Neural cell (in vitro differentiated cells): ENCODE measurements around the gene SP2. TPM values are rescaled to one million over a fixed set of nuclear protein-coding genes. Genes with fewer than 3 reads are reported as not detected.

Experiments
- H2AFZ ChIP-seq: fragments of 200-600, 300-800 bp; sonication (generic), shearing (Covaris generic); 2 replicates; pipeline ENCODE4 v1.6.0; 2014; ENCODE audit warnings: low read depth, mild to moderate bottlenecking, antibody characterized with exemption, low read length, moderate library complexity
- H3F3A ChIP-seq: fragments of 200-600 bp; shearing (Covaris generic); 2 replicates; pipeline ENCODE4 v1.6.1; 2016; ENCODE audit warnings: mild to moderate bottlenecking, moderate library complexity, mixed read lengths, antibody characterized with exemption, low read length; ENCODE audit not compliant: insufficient read depth, poor library complexity, severe bottlenecking
- H3K27ac ChIP-seq: fragments of 200-600, 300-800 bp; sonication (generic), shearing (Covaris generic); 2 replicates; pipeline ENCODE4 v1.5.1; 2014; ENCODE audit warnings: mild to moderate bottlenecking, low read length, moderate library complexity
- H3K27me3 ChIP-seq: fragments of 300-800, 200-600 bp; sonication (generic), shearing (Covaris generic); 2 replicates; pipeline ENCODE4 v1.6.0; 2014; ENCODE audit warnings: mild to moderate bottlenecking, low read depth, low read length, moderate library complexity; ENCODE audit not compliant: insufficient read depth
- H3K36me3 ChIP-seq: fragments of 300-800, 200-600 bp; sonication (generic), shearing (Covaris generic); 2 replicates; pipeline ENCODE4 v1.5.1; 2014; ENCODE audit warnings: mild to moderate bottlenecking, antibody characterized with exemption, low read length, moderate library complexity; ENCODE audit not compliant: insufficient read depth
- H3K4me2 ChIP-seq: fragments of 300-800, 200-600 bp; sonication (generic), shearing (Covaris generic); 2 replicates; pipeline ENCODE4 v1.6.0; 2014; ENCODE audit warnings: mild to moderate bottlenecking, low read length
- H3K4me3 ChIP-seq: fragments of 300-800, 200-600 bp; sonication (generic), shearing (Covaris generic); 2 replicates; pipeline ENCODE4 v1.5.1; 2014; ENCODE audit warnings: mild to moderate bottlenecking, low read length, moderate library complexity
- H3K79me2 ChIP-seq: fragments of 200-600 bp; shearing (Covaris generic); replicated peaks from 2 replicates; pipeline ENCODE4 v1.6.0; 2014; ENCODE audit warnings: mild to moderate bottlenecking, low read length, moderate library complexity; ENCODE audit not compliant: insufficient read depth
- H3K9ac ChIP-seq: fragments of 300-800, 200-600 bp; sonication (generic), shearing (Covaris generic); 2 replicates; pipeline ENCODE4 v1.6.1; 2016; ENCODE audit warnings: mild to moderate bottlenecking, low read length, mixed read lengths
- H3K9me2 ChIP-seq: fragments of 200-600 bp; shearing (Covaris generic); 2 replicates; pipeline ENCODE4 v1.6.1; 2016; ENCODE audit warnings: mild to moderate bottlenecking, low read length, mixed read lengths; ENCODE audit not compliant: insufficient read depth
- H3K9me3 ChIP-seq: fragments of 200-600, 300-800 bp; sonication (generic), shearing (Covaris generic); 2 replicates; pipeline ENCODE4 v1.6.1; 2016; ENCODE audit warnings: mild to moderate bottlenecking, mixed run types, low read length, moderate library complexity, mixed read lengths
- H4K20me1 ChIP-seq: fragments of 200-600 bp; shearing (Covaris generic); 2 replicates; pipeline ENCODE4 v1.6.1; 2016; ENCODE audit warnings: mild to moderate bottlenecking, mixed run types; ENCODE audit not compliant: insufficient read depth
- EP300 ChIP-seq: fragments of 450-650 bp; conservative IDR thresholded peaks from 2 replicates; pipeline ENCODE4 v1.6.1; 2014; ENCODE audit warnings: antibody characterized with exemption, mild to moderate bottlenecking, moderate library complexity; ENCODE audit not compliant: poor library complexity, severe bottlenecking
- EZH2 ChIP-seq: fragments of 200-600, 300-800 bp; shearing (Covaris generic), sonication (generic); IDR thresholded peaks from 2 replicates; pipeline ENCODE4 v1.6.1; 2014; ENCODE audit warnings: antibody characterized with exemption, low read length, borderline replicate concordance, mild to moderate bottlenecking; ENCODE audit not compliant: insufficient read depth, poor library complexity, severe bottlenecking
- MXI1 ChIP-seq: fragments of 450-650 bp; conservative IDR thresholded peaks from 2 replicates; pipeline ENCODE4 v1.6.1; 2014; ENCODE audit warnings: antibody characterized with exemption, mild to moderate bottlenecking; ENCODE audit not compliant: poor library complexity, severe bottlenecking
- POLR2AphosphoS5 ChIP-seq: IDR thresholded peaks from 2 replicates; pipeline ENCODE4 v1.6.1; 2012
- RAD21 ChIP-seq: fragments of 450-650 bp; conservative IDR thresholded peaks from 2 replicates; pipeline ENCODE4 v1.6.1; 2014; ENCODE audit warnings: antibody characterized with exemption, mild to moderate bottlenecking, moderate library complexity
- SMC3 ChIP-seq: fragments of 450-650 bp; conservative IDR thresholded peaks from 2 replicates; pipeline ENCODE4 v1.6.1; 2014; ENCODE audit warnings: antibody characterized with exemption, mild to moderate bottlenecking, moderate library complexity; ENCODE audit not compliant: poor library complexity
- TAF1 ChIP-seq: IDR thresholded peaks from 2 replicates; pipeline ENCODE4 v1.6.1; 2012; ENCODE audit warnings: low read depth
- polyA plus RNA-seq: library from polyadenylated mRNA; depleted of rRNA; stranded (reverse); fragments of >200 nt; gene quantifications from 2 replicates; pipeline ENCODE4 v1.2.3, GENCODE V29; 2014
- TF ChIP-seq, protein P1 (sequence below): IDR thresholded peaks from 2 replicates; pipeline ENCODE4 v1.6.1; 2012; ENCODE audit warnings: borderline replicate concordance
- TF ChIP-seq, protein P2 (sequence below): fragments of 450-650 bp; IDR thresholded peaks from 2 replicates; pipeline ENCODE4 v1.5.1; 2014; ENCODE audit warnings: antibody characterized with exemption, mild to moderate bottlenecking, moderate library complexity; ENCODE audit not compliant: poor library complexity, severe bottlenecking

Gene SP2
- polyA plus RNA-seq, 1 donor from 2014 or later = 0.25 TPM

- Histone ChIP-seq H3K9me2 (no peaks in the 10 kb centered on the region), H3K27me3 (no peaks in the 10 kb centered on the region), H3F3A (no peaks in the 10 kb centered on the region), H3K9ac (no peak overlapping the region), H3K27ac (no peak overlapping the region), H3K79me2 (peaks cover 9% of the 10 kb centered on the region), H3K9me3 (no peaks in the 10 kb centered on the region), H2AFZ (no peak overlapping the region), H3K4me2 (no peak overlapping the region), H3K36me3 (no peaks in the 10 kb centered on the region), H3K4me3 (no peak overlapping the region), H4K20me1 (no peaks in the 10 kb centered on the region)
- TF ChIP-seq MXI1 (no peak), EP300 (no peak), RAD21 (no peak), EZH2 (no peak), POLR2AphosphoS5 (no peak), TAF1 (no peak)
- TF ChIP-seq, protein P1, sequence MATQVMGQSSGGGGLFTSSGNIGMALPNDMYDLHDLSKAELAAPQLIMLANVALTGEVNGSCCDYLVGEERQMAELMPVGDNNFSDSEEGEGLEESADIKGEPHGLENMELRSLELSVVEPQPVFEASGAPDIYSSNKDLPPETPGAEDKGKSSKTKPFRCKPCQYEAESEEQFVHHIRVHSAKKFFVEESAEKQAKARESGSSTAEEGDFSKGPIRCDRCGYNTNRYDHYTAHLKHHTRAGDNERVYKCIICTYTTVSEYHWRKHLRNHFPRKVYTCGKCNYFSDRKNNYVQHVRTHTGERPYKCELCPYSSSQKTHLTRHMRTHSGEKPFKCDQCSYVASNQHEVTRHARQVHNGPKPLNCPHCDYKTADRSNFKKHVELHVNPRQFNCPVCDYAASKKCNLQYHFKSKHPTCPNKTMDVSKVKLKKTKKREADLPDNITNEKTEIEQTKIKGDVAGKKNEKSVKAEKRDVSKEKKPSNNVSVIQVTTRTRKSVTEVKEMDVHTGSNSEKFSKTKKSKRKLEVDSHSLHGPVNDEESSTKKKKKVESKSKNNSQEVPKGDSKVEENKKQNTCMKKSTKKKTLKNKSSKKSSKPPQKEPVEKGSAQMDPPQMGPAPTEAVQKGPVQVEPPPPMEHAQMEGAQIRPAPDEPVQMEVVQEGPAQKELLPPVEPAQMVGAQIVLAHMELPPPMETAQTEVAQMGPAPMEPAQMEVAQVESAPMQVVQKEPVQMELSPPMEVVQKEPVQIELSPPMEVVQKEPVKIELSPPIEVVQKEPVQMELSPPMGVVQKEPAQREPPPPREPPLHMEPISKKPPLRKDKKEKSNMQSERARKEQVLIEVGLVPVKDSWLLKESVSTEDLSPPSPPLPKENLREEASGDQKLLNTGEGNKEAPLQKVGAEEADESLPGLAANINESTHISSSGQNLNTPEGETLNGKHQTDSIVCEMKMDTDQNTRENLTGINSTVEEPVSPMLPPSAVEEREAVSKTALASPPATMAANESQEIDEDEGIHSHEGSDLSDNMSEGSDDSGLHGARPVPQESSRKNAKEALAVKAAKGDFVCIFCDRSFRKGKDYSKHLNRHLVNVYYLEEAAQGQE = no peak
- TF ChIP-seq, protein P2, sequence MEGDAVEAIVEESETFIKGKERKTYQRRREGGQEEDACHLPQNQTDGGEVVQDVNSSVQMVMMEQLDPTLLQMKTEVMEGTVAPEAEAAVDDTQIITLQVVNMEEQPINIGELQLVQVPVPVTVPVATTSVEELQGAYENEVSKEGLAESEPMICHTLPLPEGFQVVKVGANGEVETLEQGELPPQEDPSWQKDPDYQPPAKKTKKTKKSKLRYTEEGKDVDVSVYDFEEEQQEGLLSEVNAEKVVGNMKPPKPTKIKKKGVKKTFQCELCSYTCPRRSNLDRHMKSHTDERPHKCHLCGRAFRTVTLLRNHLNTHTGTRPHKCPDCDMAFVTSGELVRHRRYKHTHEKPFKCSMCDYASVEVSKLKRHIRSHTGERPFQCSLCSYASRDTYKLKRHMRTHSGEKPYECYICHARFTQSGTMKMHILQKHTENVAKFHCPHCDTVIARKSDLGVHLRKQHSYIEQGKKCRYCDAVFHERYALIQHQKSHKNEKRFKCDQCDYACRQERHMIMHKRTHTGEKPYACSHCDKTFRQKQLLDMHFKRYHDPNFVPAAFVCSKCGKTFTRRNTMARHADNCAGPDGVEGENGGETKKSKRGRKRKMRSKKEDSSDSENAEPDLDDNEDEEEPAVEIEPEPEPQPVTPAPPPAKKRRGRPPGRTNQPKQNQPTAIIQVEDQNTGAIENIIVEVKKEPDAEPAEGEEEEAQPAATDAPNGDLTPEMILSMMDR = no peak
Measured at GRCh38 chr17:47973541-47973940, 77.5 kb downstream of the SP2 start.

DNA sequence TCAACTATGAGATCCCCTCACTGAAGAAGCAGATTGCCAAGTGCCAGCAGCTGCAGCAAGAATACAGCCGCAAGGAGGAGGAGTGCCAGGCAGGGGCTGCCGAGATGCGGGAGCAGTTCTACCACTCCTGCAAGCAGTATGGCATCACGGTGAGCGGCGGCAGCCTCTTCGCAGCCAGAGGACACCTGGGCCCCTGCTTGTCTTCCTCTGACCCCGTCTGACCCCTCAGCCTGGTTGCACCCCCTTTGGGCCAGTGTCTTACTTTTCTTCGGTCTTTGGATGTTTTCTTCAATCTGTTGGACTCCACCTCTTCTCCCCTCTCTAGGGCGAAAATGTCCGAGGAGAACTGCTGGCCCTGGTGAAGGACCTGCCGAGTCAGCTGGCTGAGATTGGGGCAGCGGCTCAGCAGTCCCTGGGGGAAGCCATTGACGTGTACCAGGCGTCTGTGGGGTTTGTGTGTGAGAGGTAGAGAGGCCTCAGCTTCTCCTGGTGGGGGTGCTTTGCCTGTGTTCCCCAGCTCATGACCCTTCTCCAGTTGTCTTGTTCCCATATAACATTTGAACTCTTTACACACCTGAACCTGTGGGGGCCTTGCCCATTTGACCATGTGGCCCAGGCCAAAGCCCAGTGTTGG is 79.3 kb downstream of the SP2 start:
- Histone ChIP-seq H4K20me1 (no peaks in the 10 kb centered on the region), H3K9me3 (no peaks in the 10 kb centered on the region), H3K79me2 (peaks cover 9% of the 10 kb centered on the region), H2AFZ (no peak overlapping the region), H3K27ac (no peak overlapping the region), H3K4me2 (no peak overlapping the region), H3K36me3 (peaks cover 4% of the 10 kb centered on the region), H3F3A (no peaks in the 10 kb centered on the region), H3K9ac (no peak overlapping the region), H3K27me3 (no peaks in the 10 kb centered on the region), H3K4me3 (no peak overlapping the region), H3K9me2 (no peaks in the 10 kb centered on the region)
- TF ChIP-seq SMC3 (no peak), MXI1 (no peak), EZH2 (no peak)
- TF ChIP-seq, protein P1 = no peak
